SK-N-MC (cell line): ENCODE results near the gene MRPL58.

ENCODE experiments used
- EZH2 ChIP-seq: fragments of 200-600 bp; sonication (generic); IDR thresholded peaks from one replicate; pipeline ENCODE4 v1.6.1; 2017; ENCODE audit warnings: antibody characterized with exemption
- FOXP2 ChIP-seq: optimal IDR thresholded peaks from 2 replicates; pipeline ENCODE3; 2011; ENCODE audit warnings: mild to moderate bottlenecking, moderate library complexity; ENCODE audit not compliant: insufficient read depth; ENCODE audit errors: extremely low read length, control extremely low read depth
- POLR2AphosphoS5 ChIP-seq: IDR thresholded peaks from 2 replicates; pipeline ENCODE4 v1.6.1; 2012; ENCODE audit warnings: mild to moderate bottlenecking, low read depth, low read length, borderline replicate concordance

- TF ChIP-seq EZH2 (no peak), POLR2AphosphoS5 (no peak), FOXP2 (no peak)
Measured at GRCh38 chr17:75003070-75003956, 9.2 kb upstream of the MRPL58 start.
